Measurements from ENCODE around the gene ST14.
A peak's percentile ranks its signal among the peaks of the same experiment; 100 is the strongest.
"Not testable (repeated sequence)": the region's sequence is repeated elsewhere in the genome, so short reads cannot be mapped to it uniquely, and the experiment has no call there.

The ST14 gene

DNA sequence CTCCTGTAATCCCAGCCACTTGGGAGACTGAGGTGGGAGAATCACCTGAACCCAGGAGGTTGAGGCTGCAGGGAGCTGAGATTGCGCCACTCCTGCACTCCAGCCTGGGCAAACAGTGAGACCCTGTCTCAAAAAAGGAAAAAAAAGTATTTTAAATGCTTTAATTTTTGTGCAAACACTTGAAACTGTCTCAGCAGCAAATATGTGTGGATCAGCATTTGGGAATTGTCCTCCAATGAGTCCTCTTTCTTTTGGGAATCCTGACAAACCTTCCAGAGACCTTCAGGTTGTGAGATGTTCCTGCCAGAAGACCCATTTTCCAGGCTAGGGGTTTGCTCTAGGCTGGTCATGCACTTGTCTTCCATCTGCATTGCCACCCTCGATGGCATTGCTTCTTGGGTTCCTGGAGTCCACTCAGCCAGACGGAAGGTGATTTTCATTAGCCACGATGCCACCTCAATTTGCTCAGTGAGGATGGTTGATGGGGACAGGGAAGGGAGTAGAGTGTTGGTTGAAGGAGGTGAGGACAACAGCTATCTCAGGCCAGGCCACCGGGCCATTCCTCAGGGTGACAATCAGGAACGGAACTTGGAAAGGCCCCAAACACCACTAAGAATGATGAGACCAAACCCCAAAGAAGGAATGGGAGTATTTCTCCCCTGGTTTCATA lies 55.4 kb downstream of the ST14 start:
- no peak for FAIRE-seq
- TF ChIP-seq TAF1 (IDR thresholded peaks at IDR 0.05; ENCODE audit: borderline replicate concordance, low read depth, low read length) (no peak), POLR2AphosphoS5 (IDR thresholded peaks at IDR 0.05; ENCODE audit: low read depth, low read length) (no peak), POLR2A (IDR thresholded peaks at IDR 0.05; ENCODE audit: low read depth, low read length) (no peak)
- no peak for DNase-seq (ENCODE audit: insufficient read length)

GRCh38 chr11:130215531-130216220 lies 56.1 kb downstream of the ST14 start:
- FAIRE-seq: no peak
- no peak for DNase-seq (ENCODE audit: insufficient read length)

GRCh38 chr11:130216221-130216550 lies 56.6 kb downstream of the ST14 start:
- TF ChIP-seq TAF1 (IDR thresholded peaks at IDR 0.05; ENCODE audit: borderline replicate concordance, low read depth, low read length): no peak
- TF ChIP-seq POLR2AphosphoS5 (IDR thresholded peaks at IDR 0.05; ENCODE audit: low read depth, low read length): no peak
- TF ChIP-seq POLR2A (IDR thresholded peaks at IDR 0.05; ENCODE audit: low read depth, low read length): no peak
- DNase-seq (ENCODE audit: insufficient read length): no peak
- no peak for FAIRE-seq

More at GRCh38 chr11:130215531-130216220, 56.1 kb downstream of the ST14 start:
- no peak for TF ChIP-seq TAF1 (IDR thresholded peaks at IDR 0.05; ENCODE audit: borderline replicate concordance, low read depth, low read length)
- TF ChIP-seq POLR2AphosphoS5 (IDR thresholded peaks at IDR 0.05; ENCODE audit: low read depth, low read length): no peak
- no peak for TF ChIP-seq POLR2A (IDR thresholded peaks at IDR 0.05; ENCODE audit: low read depth, low read length)

DNA sequence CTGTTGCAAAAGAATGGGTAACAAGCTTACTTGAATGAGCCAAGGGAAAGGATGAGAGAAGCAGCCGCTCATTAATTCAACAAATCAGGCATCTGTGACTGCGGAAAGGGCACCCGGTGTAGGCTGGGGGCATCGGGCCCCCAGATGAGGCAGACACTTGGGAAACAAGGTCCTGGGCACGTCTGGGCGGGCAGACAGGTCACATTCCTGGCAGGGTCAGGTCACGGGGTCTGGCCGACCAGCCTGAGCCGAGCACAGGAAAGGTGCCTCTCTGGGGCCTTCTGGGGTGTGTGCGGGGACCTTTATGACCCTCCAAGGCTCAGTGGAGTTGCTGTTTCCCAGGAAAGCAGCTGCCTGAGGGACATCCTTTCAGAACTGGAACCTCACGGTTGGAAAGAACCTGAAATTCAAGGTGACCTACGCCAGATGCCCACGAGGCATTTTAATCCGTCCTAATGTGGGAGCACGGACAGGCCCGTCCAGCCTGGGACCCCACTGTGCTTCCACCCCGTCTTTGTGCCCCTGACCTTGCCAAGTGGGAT lies 57.1 kb downstream of the ST14 start:
- no peak for DNase-seq (ENCODE audit: insufficient read length)
- TF ChIP-seq POLR2A (IDR thresholded peaks at IDR 0.05; ENCODE audit: low read depth, low read length) (no peak), TAF1 (IDR thresholded peaks at IDR 0.05; ENCODE audit: borderline replicate concordance, low read depth, low read length) (no peak), POLR2AphosphoS5 (IDR thresholded peaks at IDR 0.05; ENCODE audit: low read depth, low read length) (no peak)
- no peak for FAIRE-seq

GRCh38 chr11:130217133-130218031 lies 57.8 kb downstream of the ST14 start:
- FAIRE-seq (no peak), DNase-seq (ENCODE audit: insufficient read length) (no peak)
- no peak for TF ChIP-seq POLR2AphosphoS5 (IDR thresholded peaks at IDR 0.05; ENCODE audit: low read depth, low read length)
- TF ChIP-seq POLR2A (IDR thresholded peaks at IDR 0.05; ENCODE audit: low read depth, low read length): no peak
- TF ChIP-seq TAF1 (IDR thresholded peaks at IDR 0.05; ENCODE audit: borderline replicate concordance, low read depth, low read length): no peak

DNA sequence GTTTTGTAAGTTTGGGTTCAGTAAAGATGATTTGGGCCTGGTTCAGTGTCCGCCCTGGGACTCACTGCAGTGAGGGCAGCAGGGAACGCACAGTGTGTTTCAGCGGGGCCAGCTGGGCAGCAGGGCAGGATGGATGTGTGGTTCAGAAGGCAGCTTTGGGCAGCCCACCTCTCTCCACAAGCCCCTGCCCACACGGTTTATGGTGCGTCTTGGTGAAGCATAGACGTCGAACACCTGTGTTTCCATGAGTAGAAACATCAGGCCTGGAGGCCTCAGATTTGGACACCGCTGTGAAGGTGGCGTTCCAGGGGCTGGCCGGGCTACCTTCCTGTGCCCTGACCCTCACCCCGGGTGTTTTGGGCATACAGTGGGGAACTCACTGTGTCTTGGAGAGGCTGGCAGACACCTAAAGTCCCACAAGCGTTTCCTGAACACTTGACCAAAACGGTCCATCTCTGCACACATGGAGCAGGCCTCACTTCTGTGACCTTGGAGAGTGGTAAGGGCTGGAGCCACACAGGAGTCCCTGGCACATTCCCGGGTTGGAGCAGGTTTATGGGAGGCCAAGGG lies 59.0 kb downstream of the ST14 start:
- FAIRE-seq (no peak), DNase-seq (ENCODE audit: insufficient read length) (no peak)
- TF ChIP-seq POLR2AphosphoS5 (IDR thresholded peaks at IDR 0.05; ENCODE audit: low read depth, low read length) (no peak), POLR2A (IDR thresholded peaks at IDR 0.05; ENCODE audit: low read depth, low read length) (no peak), TAF1 (IDR thresholded peaks at IDR 0.05; ENCODE audit: borderline replicate concordance, low read depth, low read length) (no peak)

GRCh38 chr11:130219148-130219547 lies 59.6 kb downstream of the ST14 start:
- FAIRE-seq (no peak), DNase-seq (ENCODE audit: insufficient read length) (no peak)
- TF ChIP-seq TAF1 (IDR thresholded peaks at IDR 0.05; ENCODE audit: borderline replicate concordance, low read depth, low read length) (no peak), POLR2A (IDR thresholded peaks at IDR 0.05; ENCODE audit: low read depth, low read length) (no peak), POLR2AphosphoS5 (IDR thresholded peaks at IDR 0.05; ENCODE audit: low read depth, low read length) (no peak)

DNA sequence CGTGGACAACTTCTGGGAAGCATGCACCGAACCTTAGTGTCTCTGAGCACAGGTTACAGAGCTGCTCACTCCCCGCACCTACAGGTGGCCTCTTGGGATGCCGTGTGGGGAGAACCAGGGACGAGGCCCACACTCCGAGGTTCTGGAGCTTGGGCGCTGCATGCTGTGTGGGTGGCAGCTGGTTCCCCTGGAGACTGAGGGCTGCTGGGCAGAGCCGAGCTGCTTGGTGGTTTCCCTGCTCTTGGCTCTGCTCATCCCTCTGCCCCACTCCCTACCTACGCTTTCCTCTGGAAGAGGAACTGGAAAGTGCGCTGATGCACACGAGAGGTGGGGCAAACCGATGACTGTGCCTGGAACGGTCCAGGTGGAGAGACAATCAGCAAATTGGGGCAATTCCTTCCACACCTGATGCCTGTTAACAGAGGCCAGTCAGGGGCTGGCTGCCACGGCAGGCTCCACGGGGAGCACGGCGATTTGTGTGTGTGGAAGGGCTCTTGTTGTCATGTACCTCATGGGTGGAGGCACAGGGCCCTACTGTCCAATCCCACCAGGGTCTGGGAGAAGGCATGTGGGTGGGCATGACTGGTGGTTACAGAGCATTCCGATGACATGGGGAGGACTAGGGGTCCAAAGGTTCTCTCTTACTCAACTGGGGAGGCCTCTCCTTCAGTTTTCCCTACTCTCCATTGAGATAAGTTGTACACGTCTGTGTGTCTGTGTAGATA lies 60.9 kb downstream of the ST14 start:
- DNase-seq (ENCODE audit: insufficient read length) (no peak), FAIRE-seq (no peak)
- TF ChIP-seq TAF1 (IDR thresholded peaks at IDR 0.05; ENCODE audit: borderline replicate concordance, low read depth, low read length): no peak
- no peak for TF ChIP-seq POLR2AphosphoS5 (IDR thresholded peaks at IDR 0.05; ENCODE audit: low read depth, low read length)
- TF ChIP-seq POLR2A (IDR thresholded peaks at IDR 0.05; ENCODE audit: low read depth, low read length): no peak

- TF ChIP-seq POLR2AphosphoS5 (IDR thresholded peaks at IDR 0.05; ENCODE audit: low read depth, low read length): no peak
- TF ChIP-seq POLR2A (IDR thresholded peaks at IDR 0.05; ENCODE audit: low read depth, low read length): no peak
- TF ChIP-seq TAF1 (IDR thresholded peaks at IDR 0.05; ENCODE audit: borderline replicate concordance, low read depth, low read length): no peak
- no peak for FAIRE-seq
- DNase-seq (ENCODE audit: insufficient read length): no peak
These were observed 63.8 kb downstream of the ST14 start for GRCh38 chr11:130223291-130223971.

GRCh38 chr11:130227373-130227772 lies 67.8 kb downstream of the ST14 start:
- FAIRE-seq: no peak
- TF ChIP-seq POLR2A (IDR thresholded peaks at IDR 0.05; ENCODE audit: low read depth, low read length) (no peak), POLR2AphosphoS5 (IDR thresholded peaks at IDR 0.05; ENCODE audit: low read depth, low read length) (no peak), TAF1 (IDR thresholded peaks at IDR 0.05; ENCODE audit: borderline replicate concordance, low read depth, low read length) (no peak)
- DNase-seq (ENCODE audit: insufficient read length): no peak

- FAIRE-seq; DNase-seq (ENCODE audit: insufficient read length): not testable (repeated sequence)
These were observed 73.9 kb downstream of the ST14 start for GRCh38 chr11:130233486-130233885.

DNA sequence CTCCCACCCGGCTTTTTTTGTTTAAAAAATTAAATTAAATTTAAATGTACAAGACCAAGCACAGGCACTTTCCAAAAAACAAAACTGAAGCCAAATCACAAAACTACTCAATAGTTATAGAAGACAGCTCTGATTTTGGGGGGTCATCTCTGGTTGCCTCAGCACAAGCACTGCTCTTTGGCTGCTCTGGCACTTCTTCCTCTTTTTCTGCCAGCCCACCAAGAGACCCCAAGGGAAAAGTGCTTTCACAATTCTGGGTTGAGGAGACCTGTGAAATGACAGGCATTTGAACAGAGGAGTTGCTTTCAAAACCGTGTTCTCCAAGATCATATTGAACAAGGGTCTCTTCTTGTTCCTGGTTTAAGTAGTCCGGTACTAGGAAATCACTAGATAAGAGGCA lies 74.3 kb downstream of the ST14 start:
- not testable (repeated sequence) for DNase-seq (ENCODE audit: insufficient read length)
- FAIRE-seq: peak; percentile 74
